Left cardiac atrium (tissue), 4 donors: ENCODE data around the gene CBR1. TPM values are rescaled to one million over a fixed set of nuclear protein-coding genes. Genes with fewer than 3 reads are reported as not detected.

Experiments
- ATAC-seq, 2 donors: fragments of 200-7000 bp; cut with Tn5 transposase; one replicate each; pipeline ENCODE4 v1.9.1; 2020; ENCODE audit warnings: mild to moderate bottlenecking in 2 of 2, moderate library complexity in 2 of 2
- DNase-seq: peaks from one replicate; pipeline ENCODE4 v3.0.0-alpha.2; 2020
- intact Hi-C, 2 donors: fragments of 100-400 bp; cut with DNase I; formaldehyde crosslinking; loops; one replicate each; pipeline versions ENCODE4 v1.14.1 to v1.15.1; 2022 to 2023
- total RNA-seq, 2 donors: library from RNA; stranded (reverse); fragmentation: NEBNext Ultra II Directional; extraction: Animal tissue kit (Norgen Biotek cat#: 25700); gene quantifications; one replicate each; pipeline ENCODE4 v1.2.1, GENCODE V29; 2021
- donor health status: DM: no; HTN: yes; CAD: no.
- donor health status: DM: no; HTN: yes; CAD: no; lungs with severe emphysema.
- donor health status: DM: yes; HTN: yes; CAD: no.
- donor health status: Dilated cardiomyopathy.

CBR1 gene
- total RNA-seq, 2 donors from 2014 or later: 25.3 to 34.8 TPM

DNA sequence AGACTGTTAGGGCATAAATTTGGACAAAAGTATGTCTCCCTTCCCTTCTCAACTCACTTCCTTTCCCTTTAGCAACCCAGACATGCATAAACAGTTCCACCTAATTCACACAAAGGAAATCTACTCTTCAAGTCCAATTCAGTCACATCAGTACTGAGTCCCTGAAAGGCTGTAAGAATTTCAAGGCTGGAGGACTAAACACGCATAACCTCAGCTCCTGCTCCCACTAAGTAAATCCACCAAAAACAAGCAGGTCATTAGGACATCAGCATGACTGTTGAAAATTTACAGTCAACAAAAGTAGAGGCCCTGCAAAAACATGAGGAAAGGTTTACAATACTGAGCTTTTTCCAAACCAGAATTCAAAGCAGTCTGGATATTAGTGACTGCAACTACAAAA lies 27.9 kb upstream of the CBR1 start:
- DNase-seq (no peak), ATAC-seq (no peak)
- intact Hi-C loops: no loop called here

- ATAC-seq: no peak
- DNase-seq: no peak
These were observed 25.8 kb upstream of the CBR1 start for GRCh38 chr21:36044056-36044455.

GRCh38 chr21:36045993-36046392 lies 23.8 kb upstream of the CBR1 start:
- intact Hi-C loops: no loop called here
- ATAC-seq (no peak), DNase-seq (no peak)

More at GRCh38 chr21:36044056-36044455, 25.8 kb upstream of the CBR1 start:
- intact Hi-C loops: no loop called here

- no peak for ATAC-seq
- no peak for DNase-seq
These were observed 22.7 kb upstream of the CBR1 start for GRCh38 chr21:36047139-36047538.

DNA sequence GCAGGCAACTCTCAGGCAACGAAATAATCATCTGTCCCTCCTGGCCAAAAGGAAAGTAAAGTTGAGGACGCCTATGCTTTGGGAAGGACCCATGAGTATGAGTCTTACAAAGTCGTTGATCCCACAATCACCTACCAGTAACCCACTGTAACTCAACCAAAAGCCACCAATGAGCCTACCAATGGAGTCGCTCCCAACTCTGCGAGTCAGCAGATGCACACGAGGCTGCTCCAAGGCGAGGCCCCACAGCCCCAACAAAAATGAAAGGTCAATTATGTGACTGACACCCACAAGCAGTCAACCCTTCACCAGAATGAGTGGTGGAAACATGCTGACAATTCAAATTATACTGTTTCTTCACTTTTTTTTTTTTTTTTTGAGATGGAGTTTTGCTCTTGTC lies 21.5 kb upstream of the CBR1 start:
- DNase-seq (no peak), ATAC-seq (no peak)
- intact Hi-C loops: no loop called here

More at GRCh38 chr21:36047139-36047538, 22.7 kb upstream of the CBR1 start:
- intact Hi-C loops: no loop called here

DNA sequence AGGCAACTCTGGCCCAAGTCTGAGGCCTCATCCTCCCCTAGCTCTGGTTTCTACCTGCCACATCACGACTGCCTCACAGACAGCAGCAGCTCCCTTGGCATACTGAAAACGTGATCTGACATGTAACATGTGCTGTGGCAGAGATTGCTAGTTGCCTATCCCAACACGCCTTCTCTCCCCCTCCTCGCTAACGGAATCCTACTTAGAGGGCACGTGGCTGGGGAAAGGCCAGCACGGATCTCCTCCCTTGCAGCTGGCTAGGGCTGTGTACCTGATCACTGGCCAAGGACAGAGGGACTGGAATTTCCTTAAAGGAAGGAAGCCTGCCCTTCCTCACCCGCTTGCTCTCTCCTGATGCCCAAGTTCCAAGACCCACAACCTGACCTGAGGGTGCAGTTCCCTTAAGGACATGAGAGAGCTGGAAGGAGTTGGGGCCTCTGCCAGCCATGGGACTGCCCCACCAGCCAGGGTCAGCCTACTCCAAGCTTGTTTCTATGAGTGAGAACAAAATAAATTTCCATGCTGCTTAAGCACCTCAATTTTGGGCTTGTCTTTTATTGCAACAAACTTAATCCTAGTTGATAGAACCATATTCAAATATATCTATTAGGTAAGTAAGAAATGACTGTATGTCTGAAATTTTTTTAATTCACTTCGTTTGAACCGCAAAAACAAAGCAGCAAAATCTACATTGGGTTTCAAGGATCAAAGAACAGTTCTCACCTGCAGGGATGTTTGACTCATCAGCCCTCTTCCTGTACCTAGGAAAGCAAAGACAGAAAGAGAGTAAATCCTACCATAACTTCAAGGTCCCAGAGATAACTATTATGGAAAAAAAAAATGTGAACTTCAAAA lies 16.7 kb upstream of the CBR1 start:
- intact Hi-C loops: no loop called here
- no peak for ATAC-seq
- DNase-seq: no peak

DNA sequence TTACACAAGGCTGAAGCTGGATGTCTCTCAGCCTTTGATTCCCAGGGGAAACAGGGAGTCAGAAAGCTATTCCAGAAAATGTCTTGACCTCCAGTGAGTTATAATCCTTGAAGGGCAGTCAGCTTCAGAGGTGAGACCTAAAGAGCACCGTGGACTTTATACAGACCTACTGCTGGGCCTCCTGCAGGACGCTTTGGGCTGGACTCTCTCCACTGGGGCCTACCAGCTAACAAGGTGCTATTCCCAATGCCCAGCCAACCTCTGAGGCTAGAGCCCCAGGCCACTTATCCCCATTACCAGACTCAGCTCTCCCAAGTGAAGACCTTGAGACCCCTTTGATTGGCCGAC lies 16.1 kb upstream of the CBR1 start:
- intact Hi-C loops: no loop called here
- no peak for ATAC-seq

DNA sequence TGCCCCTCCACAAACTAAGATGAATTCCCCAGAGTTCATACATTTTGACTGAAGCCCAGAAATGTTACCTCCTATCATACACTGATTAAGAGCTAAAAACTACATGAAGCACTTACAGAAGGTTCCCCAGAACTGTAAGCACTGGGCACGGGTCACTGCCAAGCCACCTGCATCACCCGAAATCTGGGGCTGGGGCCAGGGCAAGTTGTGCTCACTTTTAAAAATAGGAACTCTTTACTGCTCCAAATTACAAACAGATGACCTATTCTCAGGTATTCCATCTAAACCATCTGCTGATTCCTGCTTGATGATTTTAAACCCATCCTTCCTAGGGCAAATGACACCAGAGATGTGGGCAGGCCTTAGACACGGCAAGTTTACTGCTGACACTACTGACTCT lies 14.3 kb upstream of the CBR1 start:
- intact Hi-C loops: no loop called here
- ATAC-seq (no peak), DNase-seq (no peak)

More for the DNA sequence above, 16.1 kb upstream of the CBR1 start:
- no peak for DNase-seq

GRCh38 chr21:36059823-36060158 lies 10.0 kb upstream of the CBR1 start:
- intact Hi-C loops: no loop called here
- DNase-seq: peak; percentile 46

DNA sequence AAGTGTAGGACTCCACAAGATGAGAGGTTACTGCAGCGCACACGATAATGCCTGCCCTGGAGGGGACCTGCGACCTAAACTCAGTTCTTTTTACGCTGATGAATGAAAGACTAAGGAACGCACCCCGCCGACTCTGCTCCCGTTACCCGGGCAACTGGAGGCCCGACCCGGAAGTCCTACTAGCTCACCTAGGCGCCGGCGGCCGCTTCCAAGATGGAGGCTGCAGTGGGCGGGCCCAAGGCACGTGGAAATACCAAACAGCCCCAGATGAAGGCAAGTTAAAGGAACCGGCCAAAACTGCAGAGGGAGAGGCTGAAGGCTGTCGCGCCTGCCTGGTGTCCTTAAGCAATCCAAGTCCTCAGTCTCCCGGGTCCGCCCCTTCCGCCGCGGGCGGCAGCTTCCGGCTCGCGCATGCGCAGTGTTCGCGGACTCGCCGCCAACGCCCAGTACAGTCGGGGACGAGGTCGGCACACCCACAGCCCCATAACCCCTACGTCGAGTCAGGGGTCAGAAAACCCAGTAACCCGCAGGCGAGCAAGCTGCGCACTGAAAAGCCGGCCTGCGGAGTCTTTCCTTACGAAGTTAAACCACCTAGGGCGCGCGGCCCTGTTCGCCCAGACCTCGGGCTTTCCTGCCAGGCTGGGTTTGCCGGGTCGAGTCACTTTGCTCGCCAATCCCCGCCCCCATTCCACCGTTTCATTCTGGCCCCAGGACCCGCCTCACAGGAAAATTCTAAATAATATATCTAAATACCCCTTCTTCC lies 9.5 kb upstream of the CBR1 start, which contains the start of gene SETD4:
TSS of gene SETD4 (minus strand) at position 368 of the 763 bp plus-strand sequence. CDS start 1,638 bp downstream, outside the sequence.
- intact Hi-C loops: no loop called here
- DNase-seq: peak; percentile 94

More at GRCh38 chr21:36059823-36060158, 10.0 kb upstream of the CBR1 start:
- ATAC-seq: peak; percentile 31 to 64

DNA sequence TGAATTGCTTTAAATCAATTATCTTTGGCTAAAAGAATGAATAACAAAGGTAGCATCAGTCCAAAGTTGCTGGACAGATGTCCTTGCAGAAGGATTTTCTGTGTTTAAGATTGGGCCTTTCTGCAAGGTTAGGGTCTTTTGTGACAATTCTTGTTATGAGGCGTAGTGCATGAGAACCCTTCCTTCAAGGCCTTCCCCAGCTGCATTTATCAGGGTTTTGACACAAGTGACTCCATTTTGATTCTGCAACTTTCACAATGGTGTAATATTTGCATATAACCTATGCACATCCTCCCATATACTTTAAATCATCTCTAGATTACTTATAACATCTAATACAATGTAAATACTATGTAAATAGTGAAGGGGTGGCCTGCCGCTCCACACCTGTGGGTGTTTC lies 8.4 kb upstream of the CBR1 start:
- intact Hi-C loops: no loop called here
- DNase-seq: no peak
- ATAC-seq: no peak

More for the DNA sequence above, 9.5 kb upstream of the CBR1 start, which contains the start of gene SETD4:
- ATAC-seq: peak; percentile 97 to 98

GRCh38 chr21:36063375-36064084 lies 6.3 kb upstream of the CBR1 start:
- no peak for DNase-seq
- ATAC-seq: no peak
- intact Hi-C loops: no loop called here

GRCh38 chr21:36064085-36064460 lies 5.8 kb upstream of the CBR1 start:
- DNase-seq: no peak
- intact Hi-C loops: no loop called here
- ATAC-seq: no peak

GRCh38 chr21:36065497-36066036 lies 4.3 kb upstream of the CBR1 start:
- ATAC-seq (no peak), DNase-seq (no peak)
- intact Hi-C loops: no loop called here

DNA sequence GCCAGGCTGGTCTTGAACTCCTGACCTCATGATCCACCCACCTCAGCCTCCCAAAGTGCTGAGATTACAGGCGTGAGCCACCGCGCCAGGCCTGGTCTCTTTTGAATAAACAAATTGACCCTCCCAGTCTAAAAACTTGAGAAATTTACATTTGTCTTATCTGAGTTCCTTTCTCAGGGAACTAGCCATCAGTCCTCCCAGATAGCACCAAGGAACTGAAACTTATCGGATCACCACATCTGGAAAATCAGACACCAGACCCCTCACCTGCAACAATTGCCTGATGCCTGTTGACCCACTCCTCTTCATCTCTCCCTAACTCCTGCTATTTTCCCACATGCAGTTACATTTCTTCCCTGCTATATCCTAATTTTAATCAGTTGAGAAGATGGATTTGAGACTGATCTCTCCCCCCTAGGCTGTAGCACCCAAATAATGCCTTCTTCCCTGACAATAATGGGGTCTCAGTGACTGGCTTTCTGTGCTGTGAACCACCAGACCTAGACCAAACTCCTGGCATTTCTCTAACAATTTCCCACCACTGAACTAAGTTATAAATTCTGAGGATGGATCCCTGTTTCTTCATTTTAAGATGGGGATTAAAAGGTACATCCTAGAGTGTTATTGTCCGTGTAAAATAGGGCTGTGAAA lies 951 bp upstream of the CBR1 start:
- ATAC-seq (no peak), DNase-seq (no peak)
- intact Hi-C loops: no loop called here

GRCh38 chr21:36070999-36071398 lies 1.2 kb downstream of the CBR1 start:
- DNase-seq: no peak
- intact Hi-C loops: loop anchor here in 1 of 2 donors (5.0 kb wide), 1 partner anchor 41 kb away; no protein-coding TSS in a partner anchor
- no peak for ATAC-seq

DNA sequence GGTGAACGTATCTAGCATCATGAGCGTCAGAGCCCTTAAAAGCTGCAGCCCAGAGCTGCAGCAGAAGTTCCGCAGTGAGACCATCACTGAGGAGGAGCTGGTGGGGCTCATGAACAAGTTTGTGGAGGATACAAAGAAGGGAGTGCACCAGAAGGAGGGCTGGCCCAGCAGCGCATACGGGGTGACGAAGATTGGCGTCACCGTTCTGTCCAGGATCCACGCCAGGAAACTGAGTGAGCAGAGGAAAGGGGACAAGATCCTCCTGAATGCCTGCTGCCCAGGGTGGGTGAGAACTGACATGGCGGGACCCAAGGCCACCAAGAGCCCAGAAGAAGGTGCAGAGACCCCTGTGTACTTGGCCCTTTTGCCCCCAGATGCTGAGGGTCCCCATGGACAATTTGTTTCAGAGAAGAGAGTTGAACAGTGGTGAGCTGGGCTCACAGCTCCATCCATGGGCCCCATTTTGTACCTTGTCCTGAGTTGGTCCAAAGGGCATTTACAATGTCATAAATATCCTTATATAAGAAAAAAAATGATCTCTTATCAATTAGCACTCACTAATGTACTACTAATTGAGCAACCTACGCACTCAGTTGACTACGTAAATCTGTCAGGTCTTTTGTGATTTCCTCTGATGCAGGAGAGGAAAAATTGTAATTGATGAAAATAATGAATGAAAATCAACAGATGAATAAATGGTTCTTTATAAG lies 2.8 kb downstream of the CBR1 start:
- DNase-seq: no peak
- intact Hi-C loops: loop anchor here in 1 of 2 donors (5.0 kb wide), 1 partner anchor 40 kb away; no protein-coding TSS in a partner anchor
- no peak for ATAC-seq

DNA sequence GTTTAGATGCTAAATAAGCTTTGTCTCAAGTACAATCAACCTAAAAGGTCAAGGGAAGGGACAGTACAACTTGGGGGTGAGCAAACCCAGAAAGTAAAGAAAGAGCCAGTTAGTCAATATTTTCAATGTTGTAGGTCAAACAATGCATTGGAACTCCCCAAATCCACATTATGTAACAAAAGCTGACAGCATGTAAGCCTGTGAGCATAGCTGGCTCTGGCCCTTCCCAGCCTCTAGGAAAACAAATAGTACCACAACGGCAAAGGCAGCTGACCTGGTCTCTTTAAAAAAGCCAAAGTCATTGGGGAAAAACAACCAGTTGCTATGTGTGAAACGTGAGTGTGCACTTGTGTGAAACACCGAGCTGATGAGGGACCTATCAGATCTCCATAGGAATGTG lies 3.4 kb downstream of the CBR1 start:
- intact Hi-C loops: loop anchor here in 1 of 2 donors (5.0 kb wide), 1 partner anchor 39 kb away; no protein-coding TSS in a partner anchor
- no peak for DNase-seq

More for the DNA sequence above, 3.4 kb downstream of the CBR1 start:
- no peak for ATAC-seq
